Endothelial cell (in vitro differentiated cells): ENCODE data around the gene MCF2L2. TPM values are rescaled to one million over a fixed set of nuclear protein-coding genes. Genes with fewer than 3 reads are reported as not detected.

Experiments used
- DNase-seq: peaks from one replicate; pipeline ENCODE4 v3.0.0; 2021; ENCODE audit warnings: low spot score
- H3K27ac Mint-ChIP-seq: one replicate; pipeline ENCODE4 v1.8.0; 2021; ENCODE audit warnings: mixed read lengths, inconsistent platforms; ENCODE audit not compliant: unreplicated experiment
- H3K27me3 Mint-ChIP-seq: one replicate; pipeline ENCODE4 v1.8.0; 2021; ENCODE audit warnings: mild to moderate bottlenecking, moderate library complexity, mixed read lengths, inconsistent platforms; ENCODE audit not compliant: unreplicated experiment
- H3K36me3 Mint-ChIP-seq: one replicate; pipeline ENCODE4 v1.8.0; 2021; ENCODE audit warnings: mild to moderate bottlenecking, low read depth, mixed read lengths, inconsistent platforms; ENCODE audit not compliant: unreplicated experiment
- H3K4me1 Mint-ChIP-seq: one replicate; pipeline ENCODE4 v1.8.0; 2021; ENCODE audit warnings: mild to moderate bottlenecking, mixed read lengths, inconsistent platforms; ENCODE audit not compliant: unreplicated experiment
- H3K4me3 Mint-ChIP-seq: one replicate; pipeline ENCODE4 v1.8.0; 2021; ENCODE audit warnings: mild to moderate bottlenecking, mixed read lengths, inconsistent platforms; ENCODE audit not compliant: unreplicated experiment
- H3K9me3 Mint-ChIP-seq: one replicate; pipeline ENCODE4 v1.8.0; 2021; ENCODE audit warnings: mixed read lengths, inconsistent platforms; ENCODE audit not compliant: unreplicated experiment
- CTCF ChIP-seq: fragments of 200-600 bp; sonication (generic); IDR thresholded peaks from one replicate; pipeline ENCODE4 v1.5.0; 2021; ENCODE audit warnings: antibody characterized with exemption; ENCODE audit not compliant: unreplicated experiment
- total RNA-seq: library from RNA; stranded (reverse); fragmentation: NEBNext Ultra II Directional; extraction: Animal tissue kit (Norgen Biotek cat#: 25700); gene quantifications from one replicate; pipeline ENCODE4 v1.2.1, GENCODE V29; 2021; ENCODE audit not compliant: unreplicated experiment

MCF2L2 gene
- total RNA-seq, 1 donor from 2014 or later: 1.8 TPM

- H3K27ac Mint-ChIP-seq: no peak overlapping the region
- DNase-seq: no peak
These were observed 216.3 kb downstream of the MCF2L2 start for GRCh38 chr3:183212096-183212495.

GRCh38 chr3:183211352-183211751 lies 217.1 kb downstream of the MCF2L2 start:
- peaks cover 3% of the 10 kb centered on the region for H3K36me3 Mint-ChIP-seq
- H3K4me3 Mint-ChIP-seq: no peak overlapping the region
- no peak overlapping the region for H3K27ac Mint-ChIP-seq
- H3K4me1 Mint-ChIP-seq: peaks cover 21% of the 10 kb centered on the region
- no peaks in the 10 kb centered on the region for H3K9me3 Mint-ChIP-seq
- H3K27me3 Mint-ChIP-seq: peaks cover 3% of the 10 kb centered on the region
- no peak for TF ChIP-seq CTCF
- no peak for DNase-seq

More at GRCh38 chr3:183212096-183212495, 216.3 kb downstream of the MCF2L2 start:
- Mint-ChIP-seq H3K9me3 (no peaks in the 10 kb centered on the region), H3K27me3 (peaks cover 3% of the 10 kb centered on the region), H3K4me3 (no peak overlapping the region), H3K4me1 (peaks cover 21% of the 10 kb centered on the region), H3K36me3 (peaks cover 3% of the 10 kb centered on the region)
- no peak for TF ChIP-seq CTCF

- Mint-ChIP-seq H3K4me3 (no peak overlapping the region), H3K36me3 (peaks cover 3% of the 10 kb centered on the region), H3K27ac (no peak overlapping the region), H3K4me1 (peaks cover 21% of the 10 kb centered on the region), H3K9me3 (no peaks in the 10 kb centered on the region), H3K27me3 (peaks cover 3% of the 10 kb centered on the region)
- DNase-seq: no peak
- no peak for TF ChIP-seq CTCF
These were observed 217.5 kb downstream of the MCF2L2 start for GRCh38 chr3:183210862-183211341.

- no peak for DNase-seq
- H3K27ac Mint-ChIP-seq: no peak overlapping the region
These were observed 218.1 kb downstream of the MCF2L2 start for GRCh38 chr3:183210341-183210740.

More at GRCh38 chr3:183210341-183210740, 218.1 kb downstream of the MCF2L2 start:
- Mint-ChIP-seq H3K36me3 (peaks cover 3% of the 10 kb centered on the region), H3K27me3 (peaks cover 3% of the 10 kb centered on the region), H3K9me3 (no peaks in the 10 kb centered on the region), H3K4me3 (no peak overlapping the region), H3K4me1 (peaks cover 21% of the 10 kb centered on the region)
- no peak for TF ChIP-seq CTCF
